Peyer's patch (tissue), 4 donors: ENCODE results near the gene GADD45A.

ENCODE experiments used
- CTCF ChIP-seq, 6 experiments: fragments of 450-650 bp in 4 of 6; fragments of 200-600 bp in 2 of 6; sonication (generic) in 1 of 6; IDR thresholded peaks; one replicate each; pipeline ENCODE4 v1.5.1; 2017 to 2019; ENCODE audit warnings: antibody characterized with exemption in 6 of 6, mild to moderate bottlenecking in 3 of 6, moderate library complexity in 1 of 6
- POLR2A ChIP-seq, 2 donors: fragments of 450-650 bp; IDR thresholded peaks; one replicate each; pipeline ENCODE4 v1.5.1; 2017; ENCODE audit warnings: antibody characterized with exemption in 2 of 2, mild to moderate bottlenecking in 2 of 2, moderate library complexity in 2 of 2

- no peak for TF ChIP-seq CTCF (IDR thresholded peaks at IDR 0.05)
- no peak for TF ChIP-seq POLR2A (IDR thresholded peaks at IDR 0.05)
Observed at GRCh38 chr1:67729872-67730271, 44.9 kb downstream of the GADD45A start.
